Measurements from ENCODE around the gene SYT2. TPM values are rescaled to one million over a fixed set of nuclear protein-coding genes. Genes with fewer than 3 reads are reported as not detected.
"Not testable (repeated sequence)": the region's sequence is repeated elsewhere in the genome, so short reads cannot be mapped to it uniquely, and the experiment has no call there.

The SYT2 gene
- total RNA-seq, 1 experiment from 2014 or later: not detected

DNA sequence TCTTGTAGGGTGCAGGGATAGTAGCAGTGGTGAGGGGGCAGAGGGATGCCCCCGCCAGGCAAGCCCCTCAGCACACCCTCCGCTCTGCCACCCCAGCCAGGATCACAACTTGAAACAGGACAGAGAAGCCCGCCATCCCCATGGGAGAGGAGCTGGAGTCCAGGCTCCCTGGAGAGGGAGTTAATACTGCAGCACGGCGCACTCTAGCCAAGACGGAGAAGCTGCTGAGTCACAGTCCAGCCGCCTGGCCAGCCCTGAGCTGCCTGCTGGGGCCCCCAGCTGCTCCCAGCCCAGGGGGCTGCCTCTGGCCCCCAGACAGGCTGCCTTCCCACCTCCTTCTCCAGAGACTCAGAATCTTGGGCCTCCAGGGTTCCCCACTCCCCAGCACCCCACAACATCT is 87.2 kb downstream of the SYT2 start:
- peak; percentile 71 for DNase-seq (ENCODE audit: low read depth)

DNA sequence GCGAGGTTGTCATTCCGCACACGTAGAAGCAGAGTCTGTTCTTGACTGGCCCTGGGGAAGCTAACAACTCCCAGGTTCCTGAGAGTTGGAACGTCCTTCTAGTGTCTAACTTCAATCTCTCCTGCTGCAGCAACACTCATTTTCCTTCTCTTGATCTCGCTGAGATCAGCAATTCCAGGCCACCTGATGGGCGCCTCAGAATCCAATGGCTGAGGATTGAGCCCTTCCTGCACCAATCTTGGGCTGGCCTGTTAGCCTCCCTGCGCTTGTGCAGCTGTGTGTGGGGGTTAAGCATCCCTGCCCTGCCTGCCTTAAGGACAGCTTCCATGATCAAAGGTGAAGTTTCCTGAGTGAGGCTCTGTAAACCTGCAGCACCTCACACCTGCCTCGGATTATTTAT is 87.9 kb downstream of the SYT2 start:
- no peak for DNase-seq (ENCODE audit: low read depth)

- DNase-seq (ENCODE audit: low read depth): no peak
Measured at GRCh38 chr1:202621446-202621845, 88.8 kb downstream of the SYT2 start.

GRCh38 chr1:202620036-202620435 is 90.2 kb downstream of the SYT2 start:
- DNase-seq (ENCODE audit: low read depth): not testable (repeated sequence)

GRCh38 chr1:202619505-202619904 is 90.7 kb downstream of the SYT2 start:
- DNase-seq (ENCODE audit: low read depth): no peak

GRCh38 chr1:202619012-202619411 is 91.2 kb downstream of the SYT2 start:
- DNase-seq (ENCODE audit: low read depth): not testable (repeated sequence)

GRCh38 chr1:202616355-202616915 is 93.8 kb downstream of the SYT2 start:
- DNase-seq (ENCODE audit: low read depth): no peak

DNA sequence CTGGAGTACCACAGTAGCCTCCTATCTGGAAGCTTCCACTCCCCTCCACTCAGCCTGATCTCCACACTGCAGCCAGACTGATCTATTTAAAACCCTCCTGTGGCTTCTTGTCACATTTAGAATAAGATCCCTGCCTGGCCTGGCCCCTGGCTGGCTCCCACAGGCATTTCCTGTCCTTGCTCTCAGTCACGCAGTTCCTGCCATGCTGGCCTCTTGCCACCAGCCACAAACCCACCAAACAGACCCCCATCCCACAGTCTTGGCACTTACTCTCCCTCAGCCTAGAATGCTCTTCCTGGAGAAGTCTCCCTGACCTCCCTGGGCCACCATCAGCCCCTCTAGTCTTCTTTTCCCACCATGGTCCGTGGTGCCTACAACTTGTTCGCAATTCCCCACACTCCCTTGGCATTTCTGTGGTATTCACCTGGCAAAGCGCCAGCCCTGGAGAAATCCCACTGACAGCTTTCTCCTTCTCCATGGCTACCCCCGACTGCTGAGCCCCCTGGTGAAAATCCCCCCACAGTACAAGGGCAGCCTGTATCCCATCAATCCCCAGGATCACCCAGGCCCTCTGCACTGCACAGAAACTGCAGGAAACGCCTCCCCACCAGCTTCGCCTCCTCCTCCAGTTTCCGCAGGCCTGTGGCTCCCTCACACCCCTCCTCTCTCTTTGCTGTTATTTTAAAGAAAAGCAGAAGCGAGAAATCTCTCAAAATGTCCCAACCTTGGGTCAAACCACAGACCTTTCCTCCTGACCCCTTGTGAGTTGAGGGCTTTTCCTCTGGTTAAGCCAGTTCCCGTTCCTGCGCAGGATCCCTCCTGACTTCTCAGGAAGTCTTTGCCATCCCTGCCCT is 94.5 kb downstream of the SYT2 start:
- DNase-seq (ENCODE audit: low read depth): peak; percentile 87

- not testable (repeated sequence) for DNase-seq (ENCODE audit: low read depth)
Measured at GRCh38 chr1:202615208-202615500, 95.1 kb downstream of the SYT2 start.

- DNase-seq (ENCODE audit: low read depth): not testable (repeated sequence)
Measured at GRCh38 chr1:202614363-202615207, 95.7 kb downstream of the SYT2 start.

DNA sequence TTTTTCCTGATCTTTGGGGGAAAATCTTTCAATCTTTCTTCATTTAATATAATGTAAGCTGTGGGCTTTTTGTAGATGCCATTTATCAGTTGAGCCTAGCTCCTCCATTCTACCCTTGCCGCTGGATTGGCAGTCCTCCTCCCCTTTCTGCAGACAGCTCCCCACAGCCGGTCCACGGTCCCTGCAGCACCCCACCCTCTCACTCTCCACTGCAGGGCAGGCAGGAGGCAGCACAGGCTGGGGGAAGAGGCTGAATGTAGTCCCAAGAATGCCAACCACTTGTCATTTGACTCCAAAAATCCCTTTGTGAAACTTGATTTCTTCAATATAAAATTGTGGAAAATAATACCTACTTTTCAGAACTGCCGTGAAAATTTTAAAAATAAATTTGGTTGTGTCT is 96.7 kb downstream of the SYT2 start:
- no peak for DNase-seq (ENCODE audit: low read depth)

DNA sequence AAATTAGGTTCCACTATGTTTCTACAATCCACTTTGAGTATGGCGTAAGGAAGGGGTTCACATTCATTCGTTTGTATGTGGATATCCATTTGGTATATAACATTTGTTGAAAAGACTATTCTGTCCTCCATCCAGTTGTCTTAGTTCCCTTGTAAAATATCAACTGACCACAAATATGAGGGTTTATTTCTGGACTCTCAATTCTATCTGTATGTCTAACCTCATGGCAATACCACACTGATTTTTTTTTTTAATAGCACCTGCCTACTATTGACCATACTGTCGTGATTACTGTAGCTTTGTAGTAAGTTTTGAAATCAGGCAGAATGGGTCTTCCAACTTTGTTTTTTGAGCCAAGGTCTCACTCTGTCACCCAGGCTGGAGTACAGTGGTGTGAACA is 98.2 kb downstream of the SYT2 start:
- not testable (repeated sequence) for DNase-seq (ENCODE audit: low read depth)

DNA sequence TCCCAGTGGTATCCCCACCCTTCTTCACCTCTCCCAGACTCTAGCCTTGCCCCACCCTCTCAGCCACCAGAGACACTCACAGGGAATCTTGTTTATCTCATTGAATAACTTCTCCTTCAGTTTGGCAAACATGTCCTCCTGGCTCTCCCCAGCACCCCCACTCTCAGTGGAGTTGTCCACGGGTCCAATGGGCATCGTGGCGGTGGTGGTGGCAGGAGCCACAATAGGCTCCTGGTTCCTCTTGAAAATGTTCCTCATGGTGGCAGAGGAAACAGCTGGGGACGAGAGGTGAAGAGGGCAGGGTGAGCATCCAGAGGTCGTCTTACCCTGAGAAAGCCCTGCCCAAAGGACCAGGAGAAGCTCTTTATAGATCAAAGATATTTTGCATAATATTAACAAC is 104.7 kb downstream of the SYT2 start:
- no peak for DNase-seq (ENCODE audit: low read depth)

DNA sequence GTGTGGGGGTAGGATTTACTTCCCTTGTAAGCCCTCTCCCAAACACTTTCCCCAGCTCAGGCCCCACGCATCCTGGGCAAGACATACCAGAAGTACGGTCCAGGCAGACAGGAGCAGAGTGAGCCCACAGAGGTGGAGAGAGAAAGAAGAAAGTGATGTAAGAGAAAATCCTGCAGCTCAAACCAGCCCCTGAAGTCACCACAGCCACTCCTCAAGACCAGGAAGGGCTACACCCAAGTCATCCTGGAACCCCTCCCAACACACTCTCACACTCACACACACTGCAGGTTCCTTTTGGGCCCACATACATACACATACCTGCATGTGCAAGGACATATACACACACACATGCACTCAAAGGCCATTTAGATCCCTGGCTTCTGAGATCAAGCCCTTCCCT is 106.8 kb downstream of the SYT2 start:
- DNase-seq (ENCODE audit: low read depth): no peak

DNA sequence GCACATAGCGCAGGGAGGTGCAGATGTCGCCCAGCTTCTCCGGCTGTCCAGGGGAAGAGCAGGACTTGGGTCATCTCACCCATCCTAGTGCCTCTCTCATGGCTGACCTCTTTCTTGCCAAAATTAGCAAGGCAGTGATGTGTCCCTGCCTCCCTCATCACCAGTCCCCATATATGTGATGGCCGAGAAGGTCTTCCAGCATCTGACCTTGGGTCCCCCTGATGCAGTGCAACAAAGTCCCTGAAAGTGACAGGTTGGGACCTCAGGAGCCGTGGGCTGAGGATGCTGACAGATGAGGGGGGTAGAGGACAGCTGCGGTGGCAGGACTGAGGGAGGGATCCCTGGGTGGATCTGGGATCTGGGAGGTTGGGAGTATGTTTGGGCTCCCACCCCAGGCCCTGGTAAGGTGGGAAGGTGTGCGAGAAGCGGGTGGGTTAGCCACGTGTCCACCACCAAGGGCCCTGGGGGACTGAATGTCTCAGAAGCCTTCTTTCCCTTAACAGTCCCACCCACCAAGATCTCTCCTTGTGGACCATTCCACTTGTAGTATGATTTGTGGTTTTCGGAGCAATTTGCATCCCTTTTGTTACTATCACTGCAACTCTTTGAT is 109.7 kb downstream of the SYT2 start:
- DNase-seq (ENCODE audit: low read depth): no peak

- DNase-seq (ENCODE audit: low read depth): peak; percentile 86
Measured at GRCh38 chr1:202599669-202600431, 110.4 kb downstream of the SYT2 start.

DNA sequence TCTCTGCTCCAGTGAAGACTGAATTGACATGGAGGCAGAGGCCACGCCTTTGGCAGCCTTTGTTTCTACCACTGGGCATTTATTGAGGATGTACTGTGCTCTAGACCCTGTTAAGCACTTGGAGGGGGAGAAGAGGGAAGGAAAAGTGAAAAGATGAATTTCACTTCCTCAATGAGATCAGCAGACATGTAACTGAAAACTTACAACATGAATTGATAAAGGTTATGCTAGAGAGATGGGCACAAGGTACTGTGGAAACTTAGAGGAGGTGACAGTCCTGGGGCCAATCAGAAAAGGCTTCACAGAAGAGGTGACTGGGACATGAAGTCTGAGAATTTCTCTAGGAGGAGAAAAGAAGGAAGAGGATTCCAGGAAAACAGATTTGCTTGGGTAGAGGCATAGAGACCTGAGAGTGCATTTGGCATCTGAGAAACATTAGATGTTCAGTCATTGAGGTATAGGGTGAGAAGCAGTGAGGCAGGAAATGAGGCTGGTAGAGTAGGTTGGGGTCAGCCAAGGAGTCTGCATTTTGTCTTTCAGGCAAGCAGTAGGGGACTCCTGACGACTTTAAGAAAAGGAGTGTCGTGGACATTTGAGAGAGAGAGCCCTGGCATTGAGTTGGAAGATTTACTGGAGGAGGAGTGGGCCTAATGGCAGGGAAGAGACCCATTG is 113.0 kb downstream of the SYT2 start:
- no peak for DNase-seq (ENCODE audit: low read depth)

GRCh38 chr1:202596638-202597037 is 113.6 kb downstream of the SYT2 start:
- DNase-seq (ENCODE audit: low read depth): no peak

DNA sequence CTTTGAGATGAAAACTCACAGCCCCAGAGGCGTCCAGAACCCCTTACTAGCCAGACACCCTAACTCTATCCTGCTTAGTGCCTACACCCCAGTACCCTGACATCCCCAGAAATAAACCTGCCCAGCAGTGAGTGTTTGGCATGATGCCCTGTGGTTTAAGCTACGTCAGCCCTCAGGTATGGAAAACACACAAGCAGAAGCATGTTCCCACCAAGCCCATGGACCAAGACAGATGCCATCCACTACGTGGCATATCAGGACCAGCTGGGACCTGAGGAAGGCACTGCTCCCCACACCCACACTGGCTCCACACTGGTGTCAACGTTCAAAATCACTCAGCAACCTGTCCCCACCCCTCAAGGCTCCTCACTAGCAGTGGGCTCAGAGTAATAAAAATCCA is 116.4 kb downstream of the SYT2 start:
- peak; percentile 87 for DNase-seq (ENCODE audit: low read depth)

- peak; percentile 73 for DNase-seq (ENCODE audit: low read depth)
Measured at GRCh38 chr1:202592146-202592545, 118.1 kb downstream of the SYT2 start.

DNA sequence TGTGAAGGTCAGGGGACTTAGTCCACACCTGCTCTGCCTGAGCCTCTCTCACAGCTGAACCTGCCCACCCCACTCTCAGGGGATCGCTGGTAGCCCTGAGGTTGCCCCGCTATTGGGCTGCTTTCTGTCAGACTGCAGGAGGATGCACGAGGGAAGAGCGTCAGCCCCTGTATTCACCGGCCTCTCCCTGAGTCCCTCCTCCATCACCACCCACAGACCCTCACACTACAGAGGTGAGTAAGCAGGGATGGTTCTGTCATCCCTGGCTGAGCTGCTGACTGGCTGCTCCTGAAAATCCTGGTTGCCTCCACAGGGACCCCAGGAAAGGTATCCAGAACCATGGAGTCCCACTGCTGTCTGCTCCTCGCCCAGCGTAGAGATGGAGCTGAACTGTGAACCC is 118.7 kb downstream of the SYT2 start:
- no peak for DNase-seq (ENCODE audit: low read depth)
